SK-N-SH (cell line): ENCODE results near the gene NECTIN3. TPM values are rescaled to one million over a fixed set of nuclear protein-coding genes. Genes with fewer than 3 reads are reported as not detected.

Experiments used
- CTCF ChIA-PET: fragments of 300-600, 350-600 bp; formaldehyde crosslinking; extraction: SDS; loops from one replicate; lab custom pipeline; 2021; lab: Yijun Ruan, JAX
- POLR2A ChIA-PET: fragments of 350-600 bp; sonication (Branson Sonifier 250); formaldehyde crosslinking; extraction: SDS; loops from one replicate; lab custom pipeline; 2020; ENCODE audit warnings: antibody characterized with exemption, inconsistent platforms; lab: Yijun Ruan, JAX
- DNase-seq: peaks from one replicate; pipeline ENCODE4 v3.0.0; 2012
- H2AFZ ChIP-seq: fragments of 200-600 bp; sonication (generic); 2 replicates; pipeline ENCODE4 v1.8.1; 2016; ENCODE audit warnings: antibody characterized with exemption, mild to moderate bottlenecking, low read depth
- H3F3A ChIP-seq: fragments of 200-600 bp; sonication (generic); replicated peaks from 2 replicates; pipeline ENCODE3; 2016; ENCODE audit warnings: antibody characterized with exemption, mild to moderate bottlenecking; ENCODE audit not compliant: insufficient read depth
- H3K27ac ChIP-seq, 2 experiments: fragments of 200-500 bp in 1 of 2; fragments of 200-600 bp in 1 of 2; sonication (Bioruptor generic) in 1 of 2; sonication (generic), shearing (Covaris generic) in 1 of 2; 2 replicates each; pipeline versions ENCODE4 v1.5.1 to v1.6.1; 2014 to 2016; ENCODE audit warnings: low read depth in 2 of 2, inconsistent platforms in 1 of 2, low read length in 1 of 2, mild to moderate bottlenecking in 1 of 2, mixed read lengths in 1 of 2
- H3K27me3 ChIP-seq: fragments of 200-600 bp; sonication (generic), shearing (Covaris generic); 2 replicates; pipeline ENCODE4 v1.6.1; 2016; ENCODE audit warnings: mixed run types; ENCODE audit not compliant: insufficient read depth
- H3K36me3 ChIP-seq, 2 experiments: fragments of 200-500 bp in 1 of 2; fragments of 200-600 bp in 1 of 2; sonication (Bioruptor generic) in 1 of 2; sonication (generic) in 1 of 2; replicated peaks in 1 of 2; 2 replicates each; pipeline versions ENCODE3 to v1.5.1; 2014 to 2016; ENCODE audit warnings: low read length in 1 of 2, mild to moderate bottlenecking in 1 of 2; ENCODE audit not compliant: insufficient read depth in 2 of 2, control insufficient read depth in 1 of 2
- H3K4me1 ChIP-seq, 2 experiments: fragments of 200-500 bp in 1 of 2; fragments of 200-600 bp in 1 of 2; sonication (Bioruptor generic) in 1 of 2; sonication (generic), shearing (Covaris generic) in 1 of 2; 2 replicates each; pipeline versions ENCODE4 v1.5.1 to v1.6.1; 2014 to 2016; ENCODE audit warnings: low read depth in 1 of 2, low read length in 1 of 2, mixed run types in 1 of 2; ENCODE audit not compliant: insufficient read depth in 2 of 2, control insufficient read depth in 1 of 2
- H3K4me2 ChIP-seq: fragments of 200-600 bp; sonication (generic), shearing (Covaris generic); 2 replicates; pipeline ENCODE4 v1.6.1; 2017; ENCODE audit warnings: mixed run types
- H3K4me3 ChIP-seq, 2 experiments: fragments of 200-500 bp in 1 of 2; fragments of 200-600 bp in 1 of 2; sonication (Bioruptor generic) in 1 of 2; sonication (generic), shearing (Covaris generic) in 1 of 2; 2 replicates each; pipeline versions ENCODE4 v1.5.1 to v1.8.1; 2014 to 2016; ENCODE audit warnings: low read depth in 2 of 2, inconsistent platforms in 1 of 2, low read length in 1 of 2, mild to moderate bottlenecking in 1 of 2, mixed read lengths in 1 of 2, moderate library complexity in 1 of 2
- H3K79me2 ChIP-seq: fragments of 200-600 bp; sonication (generic); 2 replicates; pipeline ENCODE4 v1.8.1; 2017; ENCODE audit warnings: mild to moderate bottlenecking; ENCODE audit not compliant: insufficient read depth
- H3K9ac ChIP-seq: fragments of 200-600 bp; sonication (generic); 2 replicates; pipeline ENCODE4 v1.6.1; 2017; ENCODE audit warnings: mixed run types
- H3K9me2 ChIP-seq: fragments of 200-600 bp; sonication (generic); 2 replicates; pipeline ENCODE4 v1.6.1; 2017; ENCODE audit warnings: mixed run types
- H3K9me3 ChIP-seq: fragments of 200-600 bp; sonication (generic); 2 replicates; pipeline ENCODE4 v1.6.1; 2017; ENCODE audit warnings: mixed run types, mild to moderate bottlenecking, moderate library complexity
- H4K20me1 ChIP-seq: fragments of 200-600 bp; sonication (generic); 2 replicates; pipeline ENCODE4 v1.6.1; 2017; ENCODE audit warnings: mild to moderate bottlenecking, mixed run types; ENCODE audit not compliant: insufficient read depth
- EP300 ChIP-seq, 2 experiments: IDR thresholded peaks; 2 replicates each; pipeline versions ENCODE4 v1.4.0 to v1.6.1; 2012; ENCODE audit warnings: borderline replicate concordance in 1 of 2, low read depth in 1 of 2, low read length in 1 of 2
- EZH2phosphoT487 ChIP-seq: fragments of 200-600 bp; sonication (generic); IDR thresholded peaks from 2 replicates; pipeline ENCODE4 v1.6.1; 2017; ENCODE audit warnings: low read depth, mixed run types, mild to moderate bottlenecking, antibody characterized with exemption, moderate library complexity, borderline replicate concordance
- FOSL2 ChIP-seq: IDR thresholded peaks from 2 replicates; pipeline ENCODE4 v1.4.0; 2012; ENCODE audit warnings: low read depth, mild to moderate bottlenecking, moderate library complexity, borderline replicate concordance
- GABPA ChIP-seq: IDR thresholded peaks from 2 replicates; pipeline ENCODE4 v1.4.0; 2012; ENCODE audit warnings: low read depth, mild to moderate bottlenecking
- JUND ChIP-seq: IDR thresholded peaks from 2 replicates; pipeline ENCODE4 v1.4.0; 2012
- MAX ChIP-seq: IDR thresholded peaks from 2 replicates; pipeline ENCODE4 v1.4.0; 2012; ENCODE audit warnings: low read depth
- NRF1 ChIP-seq: IDR thresholded peaks from 2 replicates; pipeline ENCODE4 v1.6.1; 2012; ENCODE audit warnings: low read depth, mild to moderate bottlenecking, low read length
- RCOR1 ChIP-seq: fragments of 150-350 bp; IDR thresholded peaks from 2 replicates; pipeline ENCODE4 v1.6.1; 2017; ENCODE audit warnings: antibody characterized with exemption, low read length
- SIN3A ChIP-seq: IDR thresholded peaks from 2 replicates; pipeline ENCODE4 v1.6.1; 2012; ENCODE audit warnings: low read depth, mild to moderate bottlenecking, low read length, moderate library complexity, borderline replicate concordance
- WGBS: methylation state at CpG from one replicate; pipeline ENCODE4 v1.1.6; 2017; ENCODE audit warnings: low lambda C conversion rate; 5-methylcytosine and 5-hydroxymethylcytosine counted together
- polyA plus RNA-seq, 3 experiments: library from polyadenylated mRNA; depleted of rRNA; stranded (reverse); fragments of >200 nt; gene quantifications; 2 replicates each; pipeline ENCODE4 v1.2.3, GENCODE V29; 2012
- TF ChIP-seq, protein P1 (sequence below): IDR thresholded peaks from 2 replicates; pipeline ENCODE4 v1.6.1; 2012; ENCODE audit warnings: mild to moderate bottlenecking, low read depth, low read length, moderate library complexity
- TF ChIP-seq, protein P2 (sequence below): fragments of 150-350 bp; IDR thresholded peaks from 2 replicates; pipeline ENCODE4 v1.6.1; 2017; ENCODE audit warnings: antibody characterized with exemption, low read length, low read depth, borderline replicate concordance
- TF ChIP-seq, protein P3 (sequence below): fragments of 200-600 bp; sonication (generic); IDR thresholded peaks from 2 replicates; pipeline ENCODE4 v1.6.1; 2017; ENCODE audit warnings: antibody characterized with exemption, mild to moderate bottlenecking, moderate library complexity
- TF ChIP-seq, protein P4 (sequence below): fragments of 150-350 bp; IDR thresholded peaks from 2 replicates; pipeline ENCODE4 v1.6.1; 2016; ENCODE audit warnings: mild to moderate bottlenecking, low read depth, low read length

NECTIN3 gene
- polyA plus RNA-seq, 1 of the 3 experiments (the other 2 are of a cell fraction): 8.9 TPM

DNA sequence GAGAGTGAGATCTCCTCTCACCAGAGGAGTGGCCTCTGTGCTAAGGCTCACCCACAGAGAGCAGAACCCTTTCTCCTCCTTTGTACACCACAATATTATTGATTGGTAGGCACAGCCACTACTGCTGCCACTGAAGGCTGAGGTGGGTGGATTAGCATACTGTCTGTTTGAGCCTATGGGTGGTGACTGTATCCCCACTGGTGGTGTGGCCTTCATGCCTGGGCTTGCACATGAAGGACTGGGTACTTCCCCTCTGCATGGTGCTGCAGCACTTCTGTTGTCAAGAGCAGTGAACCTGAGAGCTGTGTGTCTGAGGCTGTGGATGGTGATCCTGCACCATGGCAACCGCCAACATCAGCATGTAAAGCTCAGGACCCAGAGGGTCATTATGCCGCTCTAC is 35.7 kb upstream of the NECTIN3 start:
- H3K36me3 ChIP-seq: peaks cover 0 to 3% of the 10 kb centered on the region in 2 experiments
- H3K9me3 ChIP-seq: 0 out of 2 replicates have a peak, but pooled peaks cover 10% of the 10 kb centered on the region
- no peaks in the 10 kb centered on the region for H3K27me3 ChIP-seq
- TF ChIP-seq GABPA (no peak), FOSL2 (no peak), EP300 (IDR thresholded peaks at IDR 0.05; ENCODE audit: borderline replicate concordance in 1 of 2, low read depth in 1 of 2, low read length in 1 of 2) (no peak), JUND (no peak)
- TF ChIP-seq, protein P1, sequence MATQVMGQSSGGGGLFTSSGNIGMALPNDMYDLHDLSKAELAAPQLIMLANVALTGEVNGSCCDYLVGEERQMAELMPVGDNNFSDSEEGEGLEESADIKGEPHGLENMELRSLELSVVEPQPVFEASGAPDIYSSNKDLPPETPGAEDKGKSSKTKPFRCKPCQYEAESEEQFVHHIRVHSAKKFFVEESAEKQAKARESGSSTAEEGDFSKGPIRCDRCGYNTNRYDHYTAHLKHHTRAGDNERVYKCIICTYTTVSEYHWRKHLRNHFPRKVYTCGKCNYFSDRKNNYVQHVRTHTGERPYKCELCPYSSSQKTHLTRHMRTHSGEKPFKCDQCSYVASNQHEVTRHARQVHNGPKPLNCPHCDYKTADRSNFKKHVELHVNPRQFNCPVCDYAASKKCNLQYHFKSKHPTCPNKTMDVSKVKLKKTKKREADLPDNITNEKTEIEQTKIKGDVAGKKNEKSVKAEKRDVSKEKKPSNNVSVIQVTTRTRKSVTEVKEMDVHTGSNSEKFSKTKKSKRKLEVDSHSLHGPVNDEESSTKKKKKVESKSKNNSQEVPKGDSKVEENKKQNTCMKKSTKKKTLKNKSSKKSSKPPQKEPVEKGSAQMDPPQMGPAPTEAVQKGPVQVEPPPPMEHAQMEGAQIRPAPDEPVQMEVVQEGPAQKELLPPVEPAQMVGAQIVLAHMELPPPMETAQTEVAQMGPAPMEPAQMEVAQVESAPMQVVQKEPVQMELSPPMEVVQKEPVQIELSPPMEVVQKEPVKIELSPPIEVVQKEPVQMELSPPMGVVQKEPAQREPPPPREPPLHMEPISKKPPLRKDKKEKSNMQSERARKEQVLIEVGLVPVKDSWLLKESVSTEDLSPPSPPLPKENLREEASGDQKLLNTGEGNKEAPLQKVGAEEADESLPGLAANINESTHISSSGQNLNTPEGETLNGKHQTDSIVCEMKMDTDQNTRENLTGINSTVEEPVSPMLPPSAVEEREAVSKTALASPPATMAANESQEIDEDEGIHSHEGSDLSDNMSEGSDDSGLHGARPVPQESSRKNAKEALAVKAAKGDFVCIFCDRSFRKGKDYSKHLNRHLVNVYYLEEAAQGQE: no peak
- TF ChIP-seq, protein P2, sequence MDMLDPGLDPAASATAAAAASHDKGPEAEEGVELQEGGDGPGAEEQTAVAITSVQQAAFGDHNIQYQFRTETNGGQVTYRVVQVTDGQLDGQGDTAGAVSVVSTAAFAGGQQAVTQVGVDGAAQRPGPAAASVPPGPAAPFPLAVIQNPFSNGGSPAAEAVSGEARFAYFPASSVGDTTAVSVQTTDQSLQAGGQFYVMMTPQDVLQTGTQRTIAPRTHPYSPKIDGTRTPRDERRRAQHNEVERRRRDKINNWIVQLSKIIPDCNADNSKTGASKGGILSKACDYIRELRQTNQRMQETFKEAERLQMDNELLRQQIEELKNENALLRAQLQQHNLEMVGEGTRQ: no peak
- TF ChIP-seq, protein P3, sequence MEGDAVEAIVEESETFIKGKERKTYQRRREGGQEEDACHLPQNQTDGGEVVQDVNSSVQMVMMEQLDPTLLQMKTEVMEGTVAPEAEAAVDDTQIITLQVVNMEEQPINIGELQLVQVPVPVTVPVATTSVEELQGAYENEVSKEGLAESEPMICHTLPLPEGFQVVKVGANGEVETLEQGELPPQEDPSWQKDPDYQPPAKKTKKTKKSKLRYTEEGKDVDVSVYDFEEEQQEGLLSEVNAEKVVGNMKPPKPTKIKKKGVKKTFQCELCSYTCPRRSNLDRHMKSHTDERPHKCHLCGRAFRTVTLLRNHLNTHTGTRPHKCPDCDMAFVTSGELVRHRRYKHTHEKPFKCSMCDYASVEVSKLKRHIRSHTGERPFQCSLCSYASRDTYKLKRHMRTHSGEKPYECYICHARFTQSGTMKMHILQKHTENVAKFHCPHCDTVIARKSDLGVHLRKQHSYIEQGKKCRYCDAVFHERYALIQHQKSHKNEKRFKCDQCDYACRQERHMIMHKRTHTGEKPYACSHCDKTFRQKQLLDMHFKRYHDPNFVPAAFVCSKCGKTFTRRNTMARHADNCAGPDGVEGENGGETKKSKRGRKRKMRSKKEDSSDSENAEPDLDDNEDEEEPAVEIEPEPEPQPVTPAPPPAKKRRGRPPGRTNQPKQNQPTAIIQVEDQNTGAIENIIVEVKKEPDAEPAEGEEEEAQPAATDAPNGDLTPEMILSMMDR: no peak
- no peak overlapping the region for H3K27ac ChIP-seq
- no peaks in the 10 kb centered on the region for H3K4me1 ChIP-seq
- H3F3A ChIP-seq: no peaks in the 10 kb centered on the region
- H3K9ac ChIP-seq: no peak overlapping the region
- H3K9me2 ChIP-seq: no peaks in the 10 kb centered on the region
- ChIA-PET POLR2A (no interaction called here), CTCF (no interaction called here)
- WGBS: 100% methylated on average over 1 of the region's 2 CpGs
- H3K4me2 ChIP-seq: no peak overlapping the region
- DNase-seq: no peak
- H3K4me3 ChIP-seq: no peak overlapping the region
- H3K79me2 ChIP-seq: no peaks in the 10 kb centered on the region
- H4K20me1 ChIP-seq: no peaks in the 10 kb centered on the region
- H2AFZ ChIP-seq: no peak overlapping the region

- 0 out of 2 replicates have a peak, but pooled peaks cover 10% of the 10 kb centered on the region for H3K9me3 ChIP-seq
- H3K79me2 ChIP-seq: no peaks in the 10 kb centered on the region
- no peak overlapping the region for H3K4me2 ChIP-seq
- 85% methylated on average over 2 of the region's 2 CpGs for WGBS
- no peaks in the 10 kb centered on the region for H3F3A ChIP-seq
- POLR2A ChIA-PET: no interaction called here
- TF ChIP-seq EZH2phosphoT487 (no peak), FOSL2 (no peak), SIN3A (no peak), NRF1 (no peak), MAX (no peak), RCOR1 (no peak)
- TF ChIP-seq, protein P1: no peak
- TF ChIP-seq, protein P4, sequence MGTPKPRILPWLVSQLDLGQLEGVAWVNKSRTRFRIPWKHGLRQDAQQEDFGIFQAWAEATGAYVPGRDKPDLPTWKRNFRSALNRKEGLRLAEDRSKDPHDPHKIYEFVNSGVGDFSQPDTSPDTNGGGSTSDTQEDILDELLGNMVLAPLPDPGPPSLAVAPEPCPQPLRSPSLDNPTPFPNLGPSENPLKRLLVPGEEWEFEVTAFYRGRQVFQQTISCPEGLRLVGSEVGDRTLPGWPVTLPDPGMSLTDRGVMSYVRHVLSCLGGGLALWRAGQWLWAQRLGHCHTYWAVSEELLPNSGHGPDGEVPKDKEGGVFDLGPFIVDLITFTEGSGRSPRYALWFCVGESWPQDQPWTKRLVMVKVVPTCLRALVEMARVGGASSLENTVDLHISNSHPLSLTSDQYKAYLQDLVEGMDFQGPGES: no peak
- TF ChIP-seq, all 33 proteins: peak for 0
- no peak overlapping the region for H3K4me3 ChIP-seq
- no peaks in the 10 kb centered on the region for H3K4me1 ChIP-seq
- no peak overlapping the region for H2AFZ ChIP-seq
- no peaks in the 10 kb centered on the region for H3K27me3 ChIP-seq
- H4K20me1 ChIP-seq: no peaks in the 10 kb centered on the region
- no peak overlapping the region for H3K9ac ChIP-seq
- DNase-seq: no peak
- CTCF ChIA-PET: no interaction called here
- no peak overlapping the region for H3K27ac ChIP-seq
- peaks cover 0 to 3% of the 10 kb centered on the region in 2 experiments for H3K36me3 ChIP-seq
- no peaks in the 10 kb centered on the region for H3K9me2 ChIP-seq
Measured at GRCh38 chr3:111040959-111041358, 30.7 kb upstream of the NECTIN3 start.
